Testis (tissue), 3 donors: Measurements from ENCODE around the gene PHF12. TPM values are rescaled to one million over a fixed set of nuclear protein-coding genes. Genes with fewer than 3 reads are reported as not detected.

Source experiments
- DNase-seq: peaks from one replicate; pipeline ENCODE4 v3.0.0-alpha.2; 2019
- H3K27ac ChIP-seq, 2 donors: fragments of 200-600 bp; sonication (generic); one replicate each; pipeline ENCODE4 v1.5.1; 2019
- H3K27me3 ChIP-seq: fragments of 200-600 bp; sonication (generic); one replicate; pipeline ENCODE4 v1.5.1; 2019
- H3K36me3 ChIP-seq: fragments of 200-600 bp; sonication (generic); one replicate; pipeline ENCODE4 v1.5.1; 2017; ENCODE audit warnings: low read depth; ENCODE audit errors: missing control alignments
- H3K4me1 ChIP-seq: fragments of 200-600 bp; sonication (generic); one replicate; pipeline ENCODE4 v1.5.1; 2019
- H3K4me3 ChIP-seq, 2 donors: fragments of 200-600 bp; sonication (generic); one replicate each; pipeline ENCODE4 v1.5.1; 2017 to 2019
- H3K9me3 ChIP-seq: fragments of 200-600 bp; sonication (generic); one replicate; pipeline ENCODE4 v1.5.1; 2017
- POLR2A ChIP-seq: fragments of 450-650 bp; IDR thresholded peaks from one replicate; pipeline ENCODE4 v1.6.1; 2017; ENCODE audit warnings: antibody characterized with exemption, mild to moderate bottlenecking, moderate library complexity
- WGBS, 2 donors: methylation state at CpG; one replicate each; pipeline ENCODE4 v1.1.5; 2018; 5-methylcytosine and 5-hydroxymethylcytosine counted together
- intact Hi-C: fragments of 100-400 bp; cut with DNase I; formaldehyde crosslinking; loops from one replicate; pipeline ENCODE4 v1.15.1; 2023; ENCODE audit warnings: low total_unique reads
- polyA plus RNA-seq: library from polyadenylated mRNA; stranded (reverse); fragments of 350-450 nt; fragmentation: Illumina TruSeq; extraction: RNeasy Lipid Tissue Mini Kit (QIAGEN cat#74804); gene quantifications from one replicate; pipeline ENCODE4 v1.2.3, GENCODE V29; 2014; ENCODE audit warnings: low read depth, low replicate concordance; ENCODE audit not compliant: insufficient read depth
- total RNA-seq, 2 donors: library from RNA; depleted of rRNA; stranded (reverse); fragments of >200 nt; gene quantifications; one replicate each; pipeline ENCODE4 v1.2.3, GENCODE V29; 2016
- TF ChIP-seq, protein P1 (sequence below), 3 experiments: fragments of 450-650 bp in 2 of 3; fragments of 200-600 bp in 1 of 3; sonication (generic) in 1 of 3; IDR thresholded peaks; one replicate each; pipeline ENCODE4 v1.5.1; 2016 to 2019; ENCODE audit warnings: antibody characterized with exemption in 3 of 3, mild to moderate bottlenecking in 2 of 3, moderate library complexity in 1 of 3

The PHF12 gene
- total and polyA plus RNA-seq, 3 donors from 2014 or later, result 38.8 to 85.3 (median 82.4) TPM

DNA sequence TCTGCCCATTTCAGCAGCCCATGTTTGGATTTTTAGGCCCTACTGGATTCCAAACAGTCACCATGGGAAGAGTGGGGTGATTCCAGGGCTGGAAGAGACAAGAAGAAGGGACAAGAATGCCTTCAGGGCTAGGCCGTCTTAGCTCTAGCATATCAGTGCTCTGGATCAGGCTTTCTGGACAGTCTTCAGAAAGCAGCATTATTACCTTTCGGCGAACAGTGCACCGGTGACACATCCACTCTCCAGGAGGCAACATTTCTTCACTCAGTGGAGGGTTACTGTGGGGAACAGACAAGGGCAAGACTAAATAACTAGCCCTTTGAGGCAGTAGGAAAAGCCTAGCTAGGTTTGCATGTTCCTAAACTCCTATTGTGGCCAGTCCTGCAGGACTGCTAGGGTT lies 24.5 kb downstream of the PHF12 start:
- peak overlapping the region in 1 of 2 donors; percentile 27 for H3K27ac ChIP-seq
- intact Hi-C loops, result no loop called here
- H3K9me3 ChIP-seq, result no peaks in the 10 kb centered on the region

DNA sequence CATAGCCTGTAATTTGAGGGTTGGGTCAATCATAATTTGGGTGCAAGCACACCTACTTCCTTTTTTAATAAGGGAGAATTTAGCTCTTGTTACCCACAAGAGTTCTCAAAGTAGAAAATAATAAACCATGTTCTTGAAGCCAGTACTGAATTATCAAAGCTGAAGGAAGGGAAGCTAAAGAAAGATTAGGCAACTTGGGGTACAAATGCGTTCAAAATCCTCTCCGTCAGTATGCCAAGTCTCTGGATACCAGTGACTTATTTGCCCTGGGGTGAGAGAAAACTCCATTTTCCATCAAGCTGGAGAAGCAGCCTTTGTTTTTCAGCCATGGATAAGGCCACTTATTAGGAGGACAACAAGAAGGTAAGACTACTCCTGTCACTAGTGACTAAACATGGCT lies 25.0 kb downstream of the PHF12 start:
- no peak for DNase-seq
- TF ChIP-seq POLR2A, result no peak
- TF ChIP-seq, protein P1, sequence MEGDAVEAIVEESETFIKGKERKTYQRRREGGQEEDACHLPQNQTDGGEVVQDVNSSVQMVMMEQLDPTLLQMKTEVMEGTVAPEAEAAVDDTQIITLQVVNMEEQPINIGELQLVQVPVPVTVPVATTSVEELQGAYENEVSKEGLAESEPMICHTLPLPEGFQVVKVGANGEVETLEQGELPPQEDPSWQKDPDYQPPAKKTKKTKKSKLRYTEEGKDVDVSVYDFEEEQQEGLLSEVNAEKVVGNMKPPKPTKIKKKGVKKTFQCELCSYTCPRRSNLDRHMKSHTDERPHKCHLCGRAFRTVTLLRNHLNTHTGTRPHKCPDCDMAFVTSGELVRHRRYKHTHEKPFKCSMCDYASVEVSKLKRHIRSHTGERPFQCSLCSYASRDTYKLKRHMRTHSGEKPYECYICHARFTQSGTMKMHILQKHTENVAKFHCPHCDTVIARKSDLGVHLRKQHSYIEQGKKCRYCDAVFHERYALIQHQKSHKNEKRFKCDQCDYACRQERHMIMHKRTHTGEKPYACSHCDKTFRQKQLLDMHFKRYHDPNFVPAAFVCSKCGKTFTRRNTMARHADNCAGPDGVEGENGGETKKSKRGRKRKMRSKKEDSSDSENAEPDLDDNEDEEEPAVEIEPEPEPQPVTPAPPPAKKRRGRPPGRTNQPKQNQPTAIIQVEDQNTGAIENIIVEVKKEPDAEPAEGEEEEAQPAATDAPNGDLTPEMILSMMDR (IDR thresholded peaks at IDR 0.05), result no peak
- no peak overlapping the region for H3K4me3 ChIP-seq
- no peaks in the 10 kb centered on the region for H3K36me3 ChIP-seq
- WGBS, 2 donors, result 87% methylated on average over 2 of the region's 2 CpGs
- H3K4me1 ChIP-seq, result no peaks in the 10 kb centered on the region
- no peaks in the 10 kb centered on the region for H3K27me3 ChIP-seq
- intact Hi-C loops, result no loop called here
- peak overlapping the region in 1 of 2 donors; percentile 27 for H3K27ac ChIP-seq
- H3K9me3 ChIP-seq, result no peaks in the 10 kb centered on the region

More for the DNA sequence above, 24.5 kb downstream of the PHF12 start:
- TF ChIP-seq POLR2A, result no peak
- TF ChIP-seq, protein P1 (IDR thresholded peaks at IDR 0.05), result no peak
- no peak for DNase-seq
- no peaks in the 10 kb centered on the region for H3K4me1 ChIP-seq
- H3K27me3 ChIP-seq, result no peaks in the 10 kb centered on the region
- H3K36me3 ChIP-seq, result no peaks in the 10 kb centered on the region
- 94% methylated on average over 4 of the region's 4 CpGs for WGBS, 2 donors
- H3K4me3 ChIP-seq, result no peak overlapping the region

DNA sequence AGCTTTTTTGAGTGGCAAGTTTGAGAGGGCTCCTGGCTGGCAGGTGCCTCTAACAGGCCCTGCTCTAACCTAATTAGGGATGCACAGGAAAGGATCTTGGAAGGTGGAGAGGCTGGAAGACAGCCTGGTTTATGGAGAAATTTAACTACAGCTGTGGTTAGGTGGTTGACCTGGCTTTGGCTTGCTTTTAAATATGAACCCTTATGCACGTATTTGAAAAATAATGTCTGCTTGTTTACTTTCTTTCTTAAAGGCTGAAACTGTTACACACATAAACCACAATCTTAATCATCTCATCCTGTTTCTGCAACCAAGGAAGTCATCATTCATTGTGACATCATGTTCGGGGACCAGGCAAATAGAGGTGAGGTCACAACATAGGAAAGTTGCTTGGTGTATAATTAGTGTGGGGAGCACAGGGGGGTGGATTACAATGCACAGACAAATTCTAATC lies 25.4 kb downstream of the PHF12 start:
- Histone ChIP-seq H3K36me3 (no peaks in the 10 kb centered on the region), H3K4me3 (no peak overlapping the region), H3K9me3 (no peaks in the 10 kb centered on the region), H3K27ac (peak overlapping the region in 1 of 2 donors; percentile 27), H3K4me1 (no peaks in the 10 kb centered on the region), H3K27me3 (no peaks in the 10 kb centered on the region)
- TF ChIP-seq, protein P1 (IDR thresholded peaks at IDR 0.05), result no peak
- TF ChIP-seq POLR2A, result no peak
- WGBS, 2 donors, result 54 to 64% methylated on average over 2 of the region's 2 CpGs
- intact Hi-C loops, result no loop called here
- no peak for DNase-seq

DNA sequence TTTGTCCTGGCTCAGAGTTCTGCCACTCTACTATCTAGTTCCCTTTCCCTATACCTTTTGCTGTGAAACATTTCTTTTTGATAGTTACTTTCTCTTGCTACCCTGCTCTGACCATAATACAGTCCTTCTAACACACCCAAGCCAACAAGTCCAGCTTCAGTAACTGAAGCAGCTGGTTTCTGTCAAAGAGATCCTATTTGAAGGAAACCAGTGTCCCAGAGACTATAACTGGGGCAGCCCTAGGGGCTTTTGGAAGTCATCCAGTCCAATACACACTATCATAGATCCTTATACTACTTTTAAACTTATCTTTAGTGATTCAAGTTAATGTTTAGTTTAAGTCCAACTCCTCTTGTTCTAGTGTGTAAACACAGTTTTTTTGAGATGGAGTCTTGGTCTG lies 31.1 kb downstream of the PHF12 start:
- Histone ChIP-seq H3K27me3 (no peaks in the 10 kb centered on the region), H3K27ac (no peak overlapping the region), H3K4me3 (no peak overlapping the region), H3K36me3 (no peaks in the 10 kb centered on the region), H3K9me3 (no peaks in the 10 kb centered on the region), H3K4me1 (peaks cover 10% of the 10 kb centered on the region)
- DNase-seq, result no peak
- no peak for TF ChIP-seq POLR2A
- TF ChIP-seq, protein P1 (IDR thresholded peaks at IDR 0.05), result no peak
- intact Hi-C loops, result no loop called here

DNA sequence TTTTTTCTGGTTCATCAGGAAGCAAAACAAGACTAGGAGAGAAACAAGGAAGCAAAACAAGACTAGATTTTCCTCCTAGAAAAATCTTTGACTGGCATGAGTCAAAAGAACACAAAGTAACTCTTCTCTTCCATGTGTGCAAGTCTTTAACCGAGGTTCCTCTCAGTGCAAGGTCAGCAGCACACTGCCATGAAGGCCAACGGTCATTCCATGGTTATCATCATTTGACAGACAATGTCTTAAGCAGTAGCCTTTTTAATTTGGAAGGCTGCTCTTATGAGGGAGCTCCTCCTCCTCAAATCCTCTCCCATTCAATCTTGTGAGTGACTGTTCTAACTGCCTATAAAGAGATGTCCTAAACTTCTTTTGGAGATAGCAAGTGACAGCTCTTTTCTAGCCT lies 33.0 kb downstream of the PHF12 start:
- DNase-seq, result peak; percentile 74
- no peak overlapping the region for H3K27ac ChIP-seq
- no peak overlapping the region for H3K4me3 ChIP-seq
- TF ChIP-seq POLR2A, result no peak
- TF ChIP-seq, protein P1 (IDR thresholded peaks at IDR 0.05), result no peak
- no peaks in the 10 kb centered on the region for H3K9me3 ChIP-seq
- H3K36me3 ChIP-seq, result no peaks in the 10 kb centered on the region
- no peaks in the 10 kb centered on the region for H3K27me3 ChIP-seq
- H3K4me1 ChIP-seq, result peaks cover 13% of the 10 kb centered on the region
- 39 to 51% methylated on average over 2 of the region's 2 CpGs for WGBS, 2 donors
- intact Hi-C loops, result loop anchor here (10.0 kb wide), 1 partner anchor 163 kb away; no protein-coding TSS in a partner anchor
